WTC11 (cell line): ENCODE data around the gene GRAMD2B. TPM values are rescaled to one million over a fixed set of nuclear protein-coding genes. Genes with fewer than 3 reads are reported as not detected.

ENCODE experiments used
- ATAC-seq: fragments of 200-7000 bp; cut with Tn5 transposase; 2 replicates; pipeline ENCODE4 v1.10.0; 2021; ENCODE audit warnings: mild to moderate bottlenecking, moderate library complexity
- CTCF ChIA-PET: fragments of 300-600 bp; sonication (Branson Sonifier 250); formaldehyde crosslinking; loops from one replicate; lab custom pipeline; 2021; ENCODE audit warnings: antibody characterized with exemption; lab: Charles Lee
- POLR2A ChIA-PET: fragments of 350-600 bp; sonication (Branson Sonifier 250); formaldehyde crosslinking; loops from one replicate; lab custom pipeline; 2021; ENCODE audit warnings: antibody characterized with exemption; lab: Charles Lee
- DNase-seq: peaks from one replicate; pipeline ENCODE4 v3.0.0; 2021; ENCODE audit warnings: low spot score
- H3K27ac Mint-ChIP-seq: 2 replicates; pipeline ENCODE4 v1.8.0; 2021; ENCODE audit warnings: mixed read lengths
- H3K27me3 Mint-ChIP-seq: 2 replicates; pipeline ENCODE4 v1.8.0; 2021; ENCODE audit warnings: low read depth, mild to moderate bottlenecking, moderate library complexity, mixed read lengths
- H3K36me3 Mint-ChIP-seq: 2 replicates; pipeline ENCODE4 v1.8.0; 2021; ENCODE audit warnings: mixed read lengths
- H3K4me1 Mint-ChIP-seq: 2 replicates; pipeline ENCODE4 v1.8.0; 2022; ENCODE audit warnings: mixed read lengths
- H3K4me3 Mint-ChIP-seq: 2 replicates; pipeline ENCODE4 v1.8.0; 2021; ENCODE audit warnings: mild to moderate bottlenecking, moderate library complexity, mixed read lengths
- H3K9me3 Mint-ChIP-seq: 2 replicates; pipeline ENCODE4 v1.8.0; 2021; ENCODE audit warnings: mixed read lengths
- AR ChIP-seq: fragments of 250-450 bp; sonication (Bioruptor Pico); IDR thresholded peaks from 2 replicates; pipeline ENCODE4 v1.9.0; 2021; ENCODE audit warnings: mild to moderate bottlenecking
- ATF6 ChIP-seq: sonication (generic); formaldehyde crosslinking; IDR thresholded peaks from 2 replicates; pipeline ENCODE4 v1.8.1; 2023; ENCODE audit warnings: mild to moderate bottlenecking, missing genetic modification reagents
- CDX4 ChIP-seq: fragments of 250-450 bp; sonication (Bioruptor Pico); IDR thresholded peaks from 2 replicates; pipeline ENCODE4 v1.9.0; 2021; ENCODE audit warnings: moderate library complexity, mild to moderate bottlenecking, inconsistent platforms, borderline replicate concordance
- CREB1 ChIP-seq: sonication (generic); formaldehyde crosslinking; IDR thresholded peaks from 2 replicates; pipeline ENCODE4 v1.8.0; 2023; ENCODE audit warnings: mild to moderate bottlenecking, missing genetic modification reagents
- E2F4 ChIP-seq: sonication (generic); formaldehyde crosslinking; IDR thresholded peaks from 2 replicates; pipeline ENCODE4 v1.8.1; 2022; ENCODE audit warnings: low read depth, mild to moderate bottlenecking, moderate library complexity, missing genetic modification reagents, borderline replicate concordance
- ETV6 ChIP-seq: sonication (generic); formaldehyde crosslinking; IDR thresholded peaks from 2 replicates; pipeline ENCODE4 v1.8.1; 2022; ENCODE audit warnings: mild to moderate bottlenecking, missing genetic modification reagents
- FOXP1 ChIP-seq: sonication (generic); formaldehyde crosslinking; IDR thresholded peaks from 2 replicates; pipeline ENCODE4 v1.8.0; 2022; ENCODE audit warnings: missing genetic modification reagents, mild to moderate bottlenecking, moderate library complexity, borderline replicate concordance
- HMGXB4 ChIP-seq: sonication (generic); formaldehyde crosslinking; IDR thresholded peaks from 2 replicates; pipeline ENCODE4 v1.8.1; 2023; ENCODE audit warnings: mild to moderate bottlenecking, moderate library complexity, missing genetic modification reagents
- MXD4 ChIP-seq: fragments of 250-450 bp; sonication (Bioruptor Pico); IDR thresholded peaks from 2 replicates; pipeline ENCODE4 v1.8.0; 2021; ENCODE audit warnings: mild to moderate bottlenecking, moderate library complexity, borderline replicate concordance
- NFYB ChIP-seq: sonication (generic); formaldehyde crosslinking; conservative IDR thresholded peaks from 2 replicates; pipeline ENCODE4 v1.8.0; 2022; ENCODE audit warnings: low read depth, missing genetic modification reagents
- RELA ChIP-seq: sonication (generic); formaldehyde crosslinking; IDR thresholded peaks from 2 replicates; pipeline ENCODE4 v1.8.1; 2022; ENCODE audit warnings: missing genetic modification reagents, mild to moderate bottlenecking, borderline replicate concordance
- SMAD3 ChIP-seq: sonication (generic); formaldehyde crosslinking; IDR thresholded peaks from 2 replicates; pipeline ENCODE4 v1.8.0; 2022; ENCODE audit warnings: missing genetic modification reagents, mild to moderate bottlenecking, borderline replicate concordance
- SMAD4 ChIP-seq: sonication (generic); formaldehyde crosslinking; IDR thresholded peaks from 2 replicates; pipeline ENCODE4 v1.8.0; 2022; ENCODE audit warnings: mild to moderate bottlenecking, missing genetic modification reagents
- SP1 ChIP-seq: sonication (generic); formaldehyde crosslinking; conservative IDR thresholded peaks from 2 replicates; pipeline ENCODE4 v1.8.1; 2022; ENCODE audit warnings: missing genetic modification reagents
- TCF7 ChIP-seq: sonication (generic); formaldehyde crosslinking; IDR thresholded peaks from 2 replicates; pipeline ENCODE4 v1.8.0; 2022; ENCODE audit warnings: mild to moderate bottlenecking, low read depth, missing genetic modification reagents, moderate library complexity
- TEAD4 ChIP-seq: sonication (generic); formaldehyde crosslinking; IDR thresholded peaks from 2 replicates; pipeline ENCODE4 v1.8.0; 2022; ENCODE audit warnings: mild to moderate bottlenecking, missing genetic modification reagents
- ZBTB21 ChIP-seq: sonication (generic); formaldehyde crosslinking; IDR thresholded peaks from 2 replicates; pipeline ENCODE4 v1.8.1; 2023; ENCODE audit warnings: mild to moderate bottlenecking, missing genetic modification reagents, borderline replicate concordance
- ZNF512 ChIP-seq: sonication (generic); formaldehyde crosslinking; IDR thresholded peaks from 2 replicates; pipeline ENCODE4 v1.8.1; 2022; ENCODE audit warnings: missing genetic modification reagents, borderline replicate concordance
- ZNF532 ChIP-seq: fragments of 250-450 bp; sonication (Bioruptor Pico); IDR thresholded peaks from 2 replicates; pipeline ENCODE4 v1.9.0; 2021; ENCODE audit warnings: mild to moderate bottlenecking, borderline replicate concordance
- total RNA-seq: library from RNA; stranded (reverse); gene quantifications from 3 replicates; pipeline ENCODE4 v1.2.3, GENCODE V29; 2021

The GRAMD2B gene
- total RNA-seq, 1 experiment from 2014 or later = 11.6 TPM

- no peak for TF ChIP-seq CDX4 (CRISPR knock-in tag)
Measured at GRCh38 chr5:126430631-126431030, 7.4 kb downstream of the GRAMD2B start (continued).

- TF ChIP-seq HMGXB4 (CRISPR knock-in tag) (no peak), ZNF532 (no peak), ZBTB21 (CRISPR knock-in tag) (no peak), ZNF512 (CRISPR knock-in tag) (no peak), ETV6 (no peak), AR (CRISPR knock-in tag) (no peak), SP1 (CRISPR knock-in tag) (no peak)
- TF ChIP-seq, all 79 proteins: peak for 0
- H3K4me1 Mint-ChIP-seq = no peaks in the 10 kb centered on the region
- DNase-seq (no peak), ATAC-seq (no peak)
- peaks cover 12% of the 10 kb centered on the region for H3K36me3 Mint-ChIP-seq
- no peak overlapping the region for H3K4me3 Mint-ChIP-seq
- H3K27me3 Mint-ChIP-seq = no peaks in the 10 kb centered on the region
- 0 out of 2 replicates have a peak, but pooled peaks cover 2% of the 10 kb centered on the region for H3K9me3 Mint-ChIP-seq
- no peak overlapping the region for H3K27ac Mint-ChIP-seq
- ChIA-PET CTCF (interaction anchor here (1.8 kb wide), 1 partner anchor 66 kb away, joined by 5 read pairs; no protein-coding TSS in a partner anchor), POLR2A (no interaction called here)
Measured at GRCh38 chr5:126433701-126434100, 10.5 kb downstream of the GRAMD2B start.

- ChIA-PET POLR2A (no interaction called here), CTCF (no interaction called here)
- no peaks in the 10 kb centered on the region for H3K27me3 Mint-ChIP-seq
- H3K9me3 Mint-ChIP-seq = 0 out of 2 replicates have a peak, but pooled peaks cover 4% of the 10 kb centered on the region
- H3K27ac Mint-ChIP-seq = no peak overlapping the region; the same call in 1 of the 2 replicates
- DNase-seq (no peak), ATAC-seq (no peak)
- no peaks in the 10 kb centered on the region for H3K4me1 Mint-ChIP-seq
- no peak overlapping the region for H3K4me3 Mint-ChIP-seq
- H3K36me3 Mint-ChIP-seq = peaks cover 21% of the 10 kb centered on the region
- TF ChIP-seq SMAD3 (CRISPR knock-in tag) = no peak
- no peak for TF ChIP-seq MXD4 (CRISPR knock-in tag)
- TF ChIP-seq ZBTB21 (CRISPR knock-in tag) = no peak
- no peak for TF ChIP-seq NFYB (CRISPR knock-in tag)
- TF ChIP-seq E2F4 (CRISPR knock-in tag) = no peak
- TF ChIP-seq TEAD4 (CRISPR knock-in tag) = no peak
- TF ChIP-seq CREB1 (CRISPR knock-in tag) = no peak
- no peak for TF ChIP-seq ATF6 (CRISPR knock-in tag)
- no peak for TF ChIP-seq SMAD4 (CRISPR knock-in tag)
- TF ChIP-seq RELA (CRISPR knock-in tag) = no peak
- no peak for TF ChIP-seq TCF7 (CRISPR knock-in tag)
- no peak for TF ChIP-seq FOXP1 (CRISPR knock-in tag)
Measured at GRCh38 chr5:126435261-126435660, 12.1 kb downstream of the GRAMD2B start.
